ENCODE measurements around the gene RHOC.

DNA sequence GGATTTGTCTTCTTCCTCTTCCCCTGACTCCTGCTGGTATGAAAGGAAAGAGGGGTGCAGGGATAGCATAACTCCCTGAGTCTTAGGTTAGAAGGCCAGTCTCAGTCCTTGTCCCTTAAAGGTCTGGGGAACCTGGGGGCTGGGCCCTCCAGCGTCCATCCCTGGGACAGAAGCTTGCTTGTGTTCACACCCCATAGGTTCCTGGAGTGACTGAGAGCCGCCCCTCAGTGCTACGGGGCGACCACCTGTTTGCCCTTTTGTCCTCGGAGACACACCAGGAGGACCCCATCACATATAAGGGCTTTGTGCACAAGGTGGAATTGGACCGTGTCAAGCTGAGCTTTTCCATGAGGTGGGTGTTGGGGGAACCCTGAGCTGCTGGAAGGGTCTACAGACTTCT lies 13.1 kb downstream of the RHOC start:
- TF ChIP-seq NFATC4 (CRISPR knock-in tag; IDR thresholded peaks at IDR 0.05) (no peak), ZNF138 (CRISPR knock-in tag; conservative IDR thresholded peaks at IDR 0.05) (no peak), ESRRA (CRISPR knock-in tag; IDR thresholded peaks at IDR 0.05; ENCODE audit: borderline replicate concordance) (no peak), TEAD4 (CRISPR knock-in tag; IDR thresholded peaks at IDR 0.05) (no peak), NR2C2 (CRISPR knock-in tag; IDR thresholded peaks at IDR 0.05) (no peak), FOXJ3 (CRISPR knock-in tag; IDR thresholded peaks at IDR 0.05; ENCODE audit: borderline replicate concordance) (no peak), JUN (CRISPR knock-in tag; IDR thresholded peaks at IDR 0.05) (no peak), ZNF671 (CRISPR knock-in tag; IDR thresholded peaks at IDR 0.05) (no peak), ZNF396 (CRISPR knock-in tag; IDR thresholded peaks at IDR 0.05; ENCODE audit: borderline replicate concordance) (no peak), NFYB (CRISPR knock-in tag; conservative IDR thresholded peaks at IDR 0.05; ENCODE audit: low read depth) (no peak), CREB1 (CRISPR knock-in tag; IDR thresholded peaks at IDR 0.05) (no peak), NFE2L1 (CRISPR knock-in tag; IDR thresholded peaks at IDR 0.05) (no peak), ZNF121 (CRISPR knock-in tag; IDR thresholded peaks at IDR 0.05) (no peak)
- TF ChIP-seq, protein P1, sequence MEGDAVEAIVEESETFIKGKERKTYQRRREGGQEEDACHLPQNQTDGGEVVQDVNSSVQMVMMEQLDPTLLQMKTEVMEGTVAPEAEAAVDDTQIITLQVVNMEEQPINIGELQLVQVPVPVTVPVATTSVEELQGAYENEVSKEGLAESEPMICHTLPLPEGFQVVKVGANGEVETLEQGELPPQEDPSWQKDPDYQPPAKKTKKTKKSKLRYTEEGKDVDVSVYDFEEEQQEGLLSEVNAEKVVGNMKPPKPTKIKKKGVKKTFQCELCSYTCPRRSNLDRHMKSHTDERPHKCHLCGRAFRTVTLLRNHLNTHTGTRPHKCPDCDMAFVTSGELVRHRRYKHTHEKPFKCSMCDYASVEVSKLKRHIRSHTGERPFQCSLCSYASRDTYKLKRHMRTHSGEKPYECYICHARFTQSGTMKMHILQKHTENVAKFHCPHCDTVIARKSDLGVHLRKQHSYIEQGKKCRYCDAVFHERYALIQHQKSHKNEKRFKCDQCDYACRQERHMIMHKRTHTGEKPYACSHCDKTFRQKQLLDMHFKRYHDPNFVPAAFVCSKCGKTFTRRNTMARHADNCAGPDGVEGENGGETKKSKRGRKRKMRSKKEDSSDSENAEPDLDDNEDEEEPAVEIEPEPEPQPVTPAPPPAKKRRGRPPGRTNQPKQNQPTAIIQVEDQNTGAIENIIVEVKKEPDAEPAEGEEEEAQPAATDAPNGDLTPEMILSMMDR (IDR thresholded peaks at IDR 0.05), result no peak
